ENCODE data around the gene CCNB1IP1. TPM values are rescaled to one million over a fixed set of nuclear protein-coding genes. Genes with fewer than 3 reads are reported as not detected.

The CCNB1IP1 gene
- total RNA-seq, 1 donor from 2014 or later: 24.5 TPM

Other genes starting within 250 kb of the CCNB1IP1 start
- gene OR4K17, start 222.5 kb downstream of the CCNB1IP1 start, total RNA-seq: not detected in 2 replicates
- gene OR4N5, start 194.5 kb downstream of the CCNB1IP1 start, total RNA-seq: not detected in 2 replicates
- not detected in 2 replicates for gene OR11G2, start 142.4 kb downstream of the CCNB1IP1 start, total RNA-seq
- not detected in 2 replicates for gene OR11H6, start 109.6 kb downstream of the CCNB1IP1 start, total RNA-seq
- not detected in 2 replicates for gene OR11H7, start 104.3 kb downstream of the CCNB1IP1 start, total RNA-seq
- gene OR11H4, start 94.0 kb downstream of the CCNB1IP1 start, total RNA-seq: not detected in 2 replicates
- 20.8 and 25.5 TPM in 2 replicates for gene TTC5, start 27.3 kb downstream of the CCNB1IP1 start, total RNA-seq
- 23.2 and 29.8 TPM in 2 replicates for gene PARP2, start 10.4 kb upstream of the CCNB1IP1 start, total RNA-seq
- gene TEP1, start 80.2 kb upstream of the CCNB1IP1 start, total RNA-seq: 43.3 and 45.9 TPM in 2 replicates
- 0.07 TPM in 1 of 2 replicates, not detected in the other for gene KLHL33, start 102.9 kb upstream of the CCNB1IP1 start, total RNA-seq
- 55.0 and 56.2 TPM in 2 replicates for gene OSGEP, start 121.5 kb upstream of the CCNB1IP1 start, total RNA-seq
- gene APEX1, start 121.9 kb upstream of the CCNB1IP1 start, total RNA-seq: 135 and 144 TPM in 2 replicates
- gene PIP4P1, start 128.2 kb upstream of the CCNB1IP1 start, total RNA-seq: 36.1 and 43.4 TPM in 2 replicates
- gene PNP, start 136.1 kb upstream of the CCNB1IP1 start, total RNA-seq: 134 and 140 TPM in 2 replicates
- gene RNASE10, start 172.3 kb upstream of the CCNB1IP1 start, total RNA-seq: 0.24 and 0.54 TPM in 2 replicates
- not detected in 2 replicates for gene RNASE9, start 227.8 kb upstream of the CCNB1IP1 start, total RNA-seq

Measured in T-helper 1 cell treated with Interleukin-12 subunit alpha and Interleukin-12 subunit beta and Interleukin-4 antibody, amounts not matched to agents 30 ng/mL and 1 ng/mL, for 36 hours (primary cell).